ENCODE measurements around the gene DMRTA2. TPM values are rescaled to one million over a fixed set of nuclear protein-coding genes. Genes with fewer than 3 reads are reported as not detected.
"Not testable (repeated sequence)": the region's sequence is repeated elsewhere in the genome, so short reads cannot be mapped to it uniquely, and the experiment has no call there.

Gene DMRTA2
- total RNA-seq, 1 donor from 2014 or later, result not detected

- Mint-ChIP-seq H3K27me3 (peaks cover 13% of the 10 kb centered on the region), H3K36me3 (ENCODE audit: low read depth) (no peaks in the 10 kb centered on the region), H3K27ac (no peak overlapping the region), H3K9me3 (no peaks in the 10 kb centered on the region), H3K4me3 (no peak overlapping the region), H3K4me1 (no peaks in the 10 kb centered on the region)
- intact Hi-C loops (cut with micrococcal nuclease), result no loop called here
- DNase-seq, result no peak
Measured at GRCh38 chr1:50393522-50394120, 29.6 kb downstream of the DMRTA2 start.

DNA sequence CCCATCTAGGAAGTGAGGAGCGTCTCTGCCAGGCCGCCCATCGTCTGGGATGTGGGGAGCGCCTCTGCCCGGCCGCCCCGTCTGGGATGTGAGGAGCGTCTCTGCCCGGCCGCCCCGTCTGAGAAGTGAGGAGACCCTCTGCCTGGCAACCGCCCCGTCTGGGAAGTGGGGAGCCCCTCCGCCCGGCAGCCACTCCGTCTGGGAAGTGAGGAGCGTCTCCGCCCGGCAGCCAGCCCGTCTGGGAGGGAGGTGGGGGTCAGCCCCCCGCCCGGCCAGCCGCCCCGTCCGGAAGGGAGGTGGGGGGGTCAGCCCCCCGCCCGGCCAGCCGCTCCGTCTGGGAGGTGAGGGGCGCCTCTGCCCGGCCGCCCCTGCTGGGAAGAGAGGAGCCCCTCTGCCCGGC lies 41.7 kb downstream of the DMRTA2 start:
- H3K4me1 Mint-ChIP-seq; intact Hi-C loops (cut with micrococcal nuclease); H3K36me3 Mint-ChIP-seq (ENCODE audit: low read depth); H3K9me3 Mint-ChIP-seq; H3K27ac Mint-ChIP-seq; H3K4me3 Mint-ChIP-seq; DNase-seq; H3K27me3 Mint-ChIP-seq: not testable (repeated sequence)

- H3K4me3 Mint-ChIP-seq, result no peak overlapping the region
- peaks cover 5% of the 10 kb centered on the region for H3K27me3 Mint-ChIP-seq
- H3K9me3 Mint-ChIP-seq, result no peaks in the 10 kb centered on the region
Measured at GRCh38 chr1:50378770-50379169, 44.5 kb downstream of the DMRTA2 start.

GRCh38 chr1:50373532-50373931 lies 49.7 kb downstream of the DMRTA2 start:
- intact Hi-C loops (cut with micrococcal nuclease), result no loop called here
- H3K27ac Mint-ChIP-seq, result no peak overlapping the region
- H3K4me1 Mint-ChIP-seq, result no peaks in the 10 kb centered on the region
- DNase-seq, result no peak
- no peaks in the 10 kb centered on the region for H3K36me3 Mint-ChIP-seq (ENCODE audit: low read depth)
- H3K27me3 Mint-ChIP-seq, result peaks cover 6% of the 10 kb centered on the region
- H3K4me3 Mint-ChIP-seq, result no peak overlapping the region
- no peaks in the 10 kb centered on the region for H3K9me3 Mint-ChIP-seq

More at GRCh38 chr1:50378770-50379169, 44.5 kb downstream of the DMRTA2 start:
- intact Hi-C loops (cut with micrococcal nuclease), result no loop called here
- no peak for DNase-seq
- Mint-ChIP-seq H3K27ac (no peak overlapping the region), H3K36me3 (ENCODE audit: low read depth) (no peaks in the 10 kb centered on the region), H3K4me1 (no peaks in the 10 kb centered on the region)

DNA sequence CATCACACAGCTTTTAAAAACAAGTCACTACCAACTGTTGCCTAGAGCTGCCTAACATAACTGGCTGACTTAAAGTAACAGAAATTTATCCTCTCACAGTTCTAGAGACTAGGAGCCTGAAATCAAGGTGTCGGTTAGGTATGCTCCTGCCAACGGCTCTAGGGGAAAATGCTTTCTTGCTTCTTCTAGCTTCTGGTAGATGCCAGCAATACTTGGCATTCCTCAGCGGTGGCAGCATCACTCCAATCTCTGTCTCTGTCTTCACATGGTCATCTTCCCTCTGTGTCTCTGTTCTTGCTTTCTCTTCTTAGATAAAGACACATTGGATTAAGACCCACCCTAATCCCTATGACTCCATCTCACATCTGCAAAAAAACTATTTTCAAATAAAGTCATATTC lies 51.5 kb downstream of the DMRTA2 start:
- no peak for DNase-seq
- intact Hi-C loops (cut with micrococcal nuclease), result no loop called here
- Mint-ChIP-seq H3K9me3 (no peaks in the 10 kb centered on the region), H3K27me3 (peaks cover 13% of the 10 kb centered on the region), H3K36me3 (ENCODE audit: low read depth) (no peaks in the 10 kb centered on the region), H3K4me1 (peaks cover 1% of the 10 kb centered on the region), H3K27ac (no peak overlapping the region), H3K4me3 (no peak overlapping the region)

DNA sequence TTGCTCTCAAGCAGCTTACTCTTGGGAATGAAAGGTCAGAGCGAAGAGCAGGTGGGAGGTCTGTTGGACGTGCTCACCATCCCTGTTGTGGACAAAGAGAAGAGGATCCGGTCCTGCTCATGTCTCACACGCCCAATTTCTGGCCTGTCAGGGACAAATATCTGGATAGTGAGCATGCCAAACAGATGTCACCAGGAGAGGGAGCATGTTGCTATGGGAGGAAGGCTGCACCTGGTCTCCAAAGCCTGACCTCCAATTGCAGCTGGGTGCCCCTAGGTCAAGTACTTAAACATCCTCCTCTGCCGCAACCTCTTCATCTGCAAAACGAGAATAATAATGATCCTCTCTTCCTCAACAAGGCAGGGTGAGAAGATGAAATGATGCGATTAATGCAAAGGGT lies 53.4 kb downstream of the DMRTA2 start:
- intact Hi-C loops (cut with micrococcal nuclease), result loop anchor here (10.0 kb wide), 2 partner anchors 365 to 815 kb away; no protein-coding TSS in a partner anchor
- Mint-ChIP-seq H3K4me1 (peaks cover 1% of the 10 kb centered on the region), H3K27ac (no peak overlapping the region), H3K27me3 (peaks cover 26% of the 10 kb centered on the region), H3K9me3 (no peaks in the 10 kb centered on the region), H3K36me3 (ENCODE audit: low read depth) (no peaks in the 10 kb centered on the region), H3K4me3 (no peak overlapping the region)
- DNase-seq, result no peak

GRCh38 chr1:50369008-50369634 lies 54.1 kb downstream of the DMRTA2 start:
- H3K27ac Mint-ChIP-seq, result no peak overlapping the region
- peaks cover 30% of the 10 kb centered on the region for H3K27me3 Mint-ChIP-seq
- DNase-seq, result no peak
- H3K4me3 Mint-ChIP-seq, result no peak overlapping the region
- H3K4me1 Mint-ChIP-seq, result peaks cover 1% of the 10 kb centered on the region
- no peaks in the 10 kb centered on the region for H3K9me3 Mint-ChIP-seq
- intact Hi-C loops (cut with micrococcal nuclease), result loop anchor here (10.0 kb wide), 2 partner anchors 366 to 816 kb away; no protein-coding TSS in a partner anchor
- no peaks in the 10 kb centered on the region for H3K36me3 Mint-ChIP-seq (ENCODE audit: low read depth)

DNA sequence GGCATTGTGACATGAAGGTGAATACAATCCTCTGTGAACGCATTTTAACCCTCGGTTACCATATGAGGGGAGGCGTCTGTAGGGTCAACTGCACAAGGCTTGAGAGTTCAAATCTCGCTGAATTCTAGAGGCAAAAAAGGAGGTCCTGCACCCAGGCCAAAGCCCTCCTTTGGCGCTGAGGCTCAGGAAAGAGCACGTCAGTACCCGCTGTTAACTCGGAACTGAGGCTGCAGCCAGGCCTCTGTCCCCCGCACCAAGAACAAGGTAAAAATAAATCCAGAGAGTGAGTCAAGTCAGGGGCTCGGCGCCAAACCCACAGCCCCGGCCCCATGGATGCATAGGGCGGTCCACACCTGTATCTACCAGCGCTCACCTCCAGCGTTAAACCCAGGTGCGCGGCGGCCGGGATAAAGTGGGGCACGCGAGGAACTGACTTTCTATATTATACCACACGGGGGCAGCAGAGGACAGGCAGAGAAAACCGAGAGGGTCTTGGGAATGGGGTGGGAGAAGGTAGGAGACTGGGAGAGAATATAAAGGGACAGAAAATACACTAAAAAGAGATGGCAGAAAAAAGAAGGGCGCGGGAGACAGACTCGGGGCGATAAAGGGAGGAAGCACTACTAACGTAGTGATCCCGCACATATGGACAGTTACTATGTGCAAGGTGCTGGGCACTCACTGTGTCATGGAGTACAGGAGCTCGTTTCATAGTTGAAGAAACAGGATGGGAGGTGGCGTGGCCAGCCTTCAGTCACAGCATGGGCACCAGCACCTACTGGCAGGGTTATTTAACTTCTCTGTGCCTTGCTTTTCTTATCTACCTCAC lies 54.9 kb downstream of the DMRTA2 start:
- Mint-ChIP-seq H3K27ac (no peak overlapping the region), H3K36me3 (ENCODE audit: low read depth) (no peaks in the 10 kb centered on the region), H3K4me1 (peaks cover 1% of the 10 kb centered on the region), H3K4me3 (no peak overlapping the region), H3K9me3 (no peaks in the 10 kb centered on the region), H3K27me3 (peaks cover 37% of the 10 kb centered on the region)
- peak; percentile 80 for DNase-seq
- intact Hi-C loops (cut with micrococcal nuclease), result loop anchor here (1.0 to 10.0 kb wide), 4 partner anchors 237 to 816 kb away; no protein-coding TSS in a partner anchor

All from activated CD4-positive, alpha-beta T cell treated with anti-CD3 and anti-CD28 coated beads, Interleukin-2, amount 10 ng/mL, durations not matched to agents 24 days and 14 days (primary cell).